Measurements from ENCODE around the gene PLEKHA8. TPM values are rescaled to one million over a fixed set of nuclear protein-coding genes. Genes with fewer than 3 reads are reported as not detected.

The PLEKHA8 gene
- total and polyA plus RNA-seq, 2 of the 8 experiments (the other 6 are each of a cell fraction or from before 2014, with no cell fraction given): 10.7 to 44.0 TPM

- no peaks in the 10 kb centered on the region; a peak in 1 of 7 replicates for H3K27me3 ChIP-seq (replicated peaks in 1 of 4; ENCODE audit: control insufficient read depth in 3 of 4, extremely low read depth in 1 of 4, insufficient read depth in 3 of 4, low read length in 3 of 4)
- no peak overlapping the region for H2AFZ ChIP-seq (ENCODE audit: low read length)
- H3K4ac ChIP-seq (replicated peaks; ENCODE audit: insufficient read length, low read depth, low read length): no peak overlapping the region
- H2AK5ac ChIP-seq (ENCODE audit: low read depth, low read length): no peak overlapping the region
- no peak overlapping the region for H2BK120ac ChIP-seq (replicated peaks; ENCODE audit: low read depth, low read length)
- peaks cover 6 to 14% (median 13%) of the 10 kb centered on the region in 4 experiments for H3K4me1 ChIP-seq (replicated peaks in 1 of 4; ENCODE audit: control insufficient read depth in 3 of 4, insufficient read depth in 4 of 4, low read length in 3 of 4)
- H4K91ac ChIP-seq (replicated peaks; ENCODE audit: insufficient read length, low read length): no peak overlapping the region
- H3K23ac ChIP-seq (ENCODE audit: insufficient read length): no peak overlapping the region
- H4K20me1 ChIP-seq (replicated peaks in 1 of 2; ENCODE audit: control insufficient read depth in 1 of 2, insufficient read depth in 2 of 2, low read length in 2 of 2): no peaks in the 10 kb centered on the region
- H4K5ac ChIP-seq (ENCODE audit: insufficient read length, low read depth, low read length): no peak overlapping the region
- peak overlapping the region; percentile 41 to 55; a peak in 1 of 4 replicates for H3K4me2 ChIP-seq (ENCODE audit: insufficient read depth in 1 of 2, low read depth in 2 of 2, low read length in 2 of 2)
- no peaks in the 10 kb centered on the region for H3K36me3 ChIP-seq (ENCODE audit: control insufficient read depth in 2 of 4, insufficient read depth in 4 of 4, low read length in 3 of 4)
- no peak overlapping the region for H2BK5ac ChIP-seq (ENCODE audit: low read depth, low read length)
- no peaks in the 10 kb centered on the region for H3K79me2 ChIP-seq (ENCODE audit: control insufficient read depth in 1 of 2, insufficient read depth in 2 of 2, low read length in 2 of 2)
- H3K56ac ChIP-seq (replicated peaks; ENCODE audit: insufficient read length, low read depth, low read length): no peak overlapping the region
- H3K9ac ChIP-seq (replicated peaks in 1 of 4; ENCODE audit: extremely low read depth in 1 of 4, low read depth in 3 of 4, low read length in 3 of 4): no peak overlapping the region
- no peak overlapping the region for H2BK12ac ChIP-seq (ENCODE audit: low read depth, low read length)
- H3K79me1 ChIP-seq (ENCODE audit: low read depth, low read length): no peaks in the 10 kb centered on the region
- no peak overlapping the region for H2BK15ac ChIP-seq (ENCODE audit: low read length)
- POLR2A ChIA-PET (ENCODE audit: partially characterized antibody): no interaction called here
- no peak overlapping the region for H4K8ac ChIP-seq (ENCODE audit: extremely low read depth, insufficient read depth, low read length)
- CTCF ChIA-PET (ENCODE audit: partially characterized antibody): interaction anchor here (0.9 to 4.6 kb wide), 9 partner anchors 9 to 403 kb away, joined by 3 to 45 read pairs (median 5); no protein-coding TSS in a partner anchor
- no peak overlapping the region for H2BK20ac ChIP-seq (ENCODE audit: low read length)
- H3K23me2 ChIP-seq (ENCODE audit: low read depth, low read length): no peaks in the 10 kb centered on the region; the same call in 1 of the 2 replicates
- no peak overlapping the region for H3K18ac ChIP-seq (ENCODE audit: extremely low read depth, low read length)
- WGBS, 2 experiments (ENCODE audit: extremely low coverage in 1 of 2, insufficient coverage in 1 of 2, insufficient read length in 1 of 2, insufficient replicate concordance in 2 of 2, low coverage in 1 of 2, low lambda C conversion rate in 2 of 2, missing lambda C conversion rate in 1 of 2): 83% methylated on average over 3 of the region's 3 CpGs; no CpG with 5 or more reads in 1 of the 2 experiments
- peak overlapping the region in 1 of 4 experiments; percentile 40; a peak in 1 of 8 replicates for H3K4me3 ChIP-seq (ENCODE audit: extremely low read depth in 1 of 4, insufficient read depth in 2 of 4, low read depth in 3 of 4, low read length in 4 of 4)
- H3K14ac ChIP-seq (ENCODE audit: insufficient read length): no peak overlapping the region
- no peak overlapping the region for H3K27ac ChIP-seq (ENCODE audit: low read depth, low read length)
- DNase-seq (ENCODE audit: low read depth in 1 of 2, low spot score in 2 of 2): no peak
- H3K9me3 ChIP-seq (ENCODE audit: insufficient read depth in 2 of 2, low read depth in 1 of 2, low read length in 1 of 2): no peaks in the 10 kb centered on the region
- FAIRE-seq: no peak
- TF ChIP-seq TBP (IDR thresholded peaks at IDR 0.05; ENCODE audit: low read depth, low read length) (no peak), MAX (IDR thresholded peaks at IDR 0.05) (no peak), YY1 (IDR thresholded peaks at IDR 0.05; ENCODE audit: low read depth, low read length) (no peak), ATF3 (IDR thresholded peaks at IDR 0.05; ENCODE audit: insufficient read depth, low read depth, low read length) (no peak), USF2 (IDR thresholded peaks at IDR 0.05; ENCODE audit: low read length) (no peak), CTBP2 (IDR thresholded peaks at IDR 0.05; ENCODE audit: borderline replicate concordance, insufficient read depth, insufficient read length, low read length) (no peak), EZH2 (IDR thresholded peaks at IDR 0.05; ENCODE audit: low read depth, low read length, severe bottlenecking) (no peak), FOSL1 (IDR thresholded peaks at IDR 0.05; ENCODE audit: insufficient read depth, low read depth, low read length) (no peak), EGR1 (IDR thresholded peaks at IDR 0.05; ENCODE audit: borderline replicate concordance, low read depth, low read length) (no peak), TEAD4 (IDR thresholded peaks at IDR 0.05; ENCODE audit: low read depth, low read length) (no peak), SP1 (IDR thresholded peaks at IDR 0.05; ENCODE audit: low read depth, low read length) (no peak), HDAC2 (IDR thresholded peaks at IDR 0.05; ENCODE audit: borderline replicate concordance in 1 of 2, low read depth in 2 of 2, low read length in 2 of 2) (no peak)
Observed at GRCh38 chr7:30162133-30162532, 133.9 kb downstream of the PLEKHA8 start.
